Islet of Langerhans (tissue), 1 donor: Measurements from ENCODE around the gene DZIP1L.
"Not testable (repeated sequence)": the region's sequence is repeated elsewhere in the genome, so short reads cannot be mapped to it uniquely, and the experiment has no call there.

Experiments
- FAIRE-seq: peaks from one replicate; lab custom pipeline; 2011; peaks lifted over from hg19 to GRCh38; lab: Jason Lieb, UNC

Gene DZIP1L

GRCh38 chr3:138114431-138114918 lies 933 bp downstream of the DZIP1L start:
- FAIRE-seq: no peak

GRCh38 chr3:138113326-138113725 lies 2.1 kb downstream of the DZIP1L start:
- peak; percentile 61 for FAIRE-seq

GRCh38 chr3:138112362-138112761 lies 3.0 kb downstream of the DZIP1L start:
- peak; percentile 53 for FAIRE-seq

- peak; percentile 75 for FAIRE-seq
Observed at GRCh38 chr3:138105598-138105997, 9.8 kb downstream of the DZIP1L start.

GRCh38 chr3:138103466-138103865 lies 11.9 kb downstream of the DZIP1L start:
- FAIRE-seq: no peak

- not testable (repeated sequence) for FAIRE-seq
Observed at GRCh38 chr3:138101351-138101940, 14.0 kb downstream of the DZIP1L start.

GRCh38 chr3:138099417-138099816 lies 16.0 kb downstream of the DZIP1L start:
- FAIRE-seq: no peak

- no peak for FAIRE-seq
Observed at GRCh38 chr3:138097192-138098172, 17.9 kb downstream of the DZIP1L start.

- no peak for FAIRE-seq
Observed at GRCh38 chr3:138093721-138094120, 21.7 kb downstream of the DZIP1L start.

- FAIRE-seq: no peak
Observed at GRCh38 chr3:138092023-138092422, 23.4 kb downstream of the DZIP1L start.

GRCh38 chr3:138089091-138089490 lies 26.3 kb downstream of the DZIP1L start:
- no peak for FAIRE-seq

GRCh38 chr3:138085745-138086144 lies 29.7 kb downstream of the DZIP1L start:
- FAIRE-seq: not testable (repeated sequence)

- no peak for FAIRE-seq
Observed at GRCh38 chr3:138084196-138084595, 31.2 kb downstream of the DZIP1L start.

- no peak for FAIRE-seq
Observed at GRCh38 chr3:138082992-138083386, 32.4 kb downstream of the DZIP1L start.

GRCh38 chr3:138082085-138082991 lies 33.1 kb downstream of the DZIP1L start:
- peak; percentile 76 for FAIRE-seq

- no peak for FAIRE-seq
Observed at GRCh38 chr3:138081371-138082084, 33.9 kb downstream of the DZIP1L start.

GRCh38 chr3:138079901-138080300 lies 35.5 kb downstream of the DZIP1L start:
- FAIRE-seq: no peak

- no peak for FAIRE-seq
Observed at GRCh38 chr3:138078901-138079344, 36.5 kb downstream of the DZIP1L start.

- FAIRE-seq: no peak
Observed at GRCh38 chr3:138078096-138078495, 37.3 kb downstream of the DZIP1L start.

- no peak for FAIRE-seq
Observed at GRCh38 chr3:138072796-138073195, 42.6 kb downstream of the DZIP1L start.

- FAIRE-seq: no peak
Observed at GRCh38 chr3:138070006-138070405, 45.4 kb downstream of the DZIP1L start.
